ENCODE data around the gene MIPEP. TPM values are rescaled to one million over a fixed set of nuclear protein-coding genes. Genes with fewer than 3 reads are reported as not detected.

Gene MIPEP
- total RNA-seq, 1 donor from 2014 or later, result 14.0 TPM

- no peaks in the 10 kb centered on the region for H3K27me3 Mint-ChIP-seq (ENCODE audit: unreplicated experiment)
- DNase-seq (ENCODE audit: extremely low spot score, unreplicated experiment), result no peak
- TF ChIP-seq, protein P1, sequence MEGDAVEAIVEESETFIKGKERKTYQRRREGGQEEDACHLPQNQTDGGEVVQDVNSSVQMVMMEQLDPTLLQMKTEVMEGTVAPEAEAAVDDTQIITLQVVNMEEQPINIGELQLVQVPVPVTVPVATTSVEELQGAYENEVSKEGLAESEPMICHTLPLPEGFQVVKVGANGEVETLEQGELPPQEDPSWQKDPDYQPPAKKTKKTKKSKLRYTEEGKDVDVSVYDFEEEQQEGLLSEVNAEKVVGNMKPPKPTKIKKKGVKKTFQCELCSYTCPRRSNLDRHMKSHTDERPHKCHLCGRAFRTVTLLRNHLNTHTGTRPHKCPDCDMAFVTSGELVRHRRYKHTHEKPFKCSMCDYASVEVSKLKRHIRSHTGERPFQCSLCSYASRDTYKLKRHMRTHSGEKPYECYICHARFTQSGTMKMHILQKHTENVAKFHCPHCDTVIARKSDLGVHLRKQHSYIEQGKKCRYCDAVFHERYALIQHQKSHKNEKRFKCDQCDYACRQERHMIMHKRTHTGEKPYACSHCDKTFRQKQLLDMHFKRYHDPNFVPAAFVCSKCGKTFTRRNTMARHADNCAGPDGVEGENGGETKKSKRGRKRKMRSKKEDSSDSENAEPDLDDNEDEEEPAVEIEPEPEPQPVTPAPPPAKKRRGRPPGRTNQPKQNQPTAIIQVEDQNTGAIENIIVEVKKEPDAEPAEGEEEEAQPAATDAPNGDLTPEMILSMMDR (IDR thresholded peaks at IDR 0.05), result no peak
- no peak overlapping the region for H3K27ac Mint-ChIP-seq (ENCODE audit: unreplicated experiment)
- no peaks in the 10 kb centered on the region for H3K9me3 Mint-ChIP-seq (ENCODE audit: unreplicated experiment)
- peaks cover 19% of the 10 kb centered on the region for H3K4me1 Mint-ChIP-seq (ENCODE audit: unreplicated experiment)
- no peaks in the 10 kb centered on the region for H3K36me3 Mint-ChIP-seq (ENCODE audit: unreplicated experiment)
- no peak overlapping the region for H3K4me3 Mint-ChIP-seq (ENCODE audit: unreplicated experiment)
Measured at GRCh38 chr13:23696610-23697009, 192.6 kb downstream of the MIPEP start.

- Mint-ChIP-seq H3K36me3 (ENCODE audit: unreplicated experiment) (no peaks in the 10 kb centered on the region), H3K4me3 (ENCODE audit: unreplicated experiment) (no peak overlapping the region), H3K27me3 (ENCODE audit: unreplicated experiment) (no peaks in the 10 kb centered on the region), H3K27ac (ENCODE audit: unreplicated experiment) (no peak overlapping the region), H3K9me3 (ENCODE audit: unreplicated experiment) (no peaks in the 10 kb centered on the region), H3K4me1 (ENCODE audit: unreplicated experiment) (peaks cover 12% of the 10 kb centered on the region)
- DNase-seq (ENCODE audit: extremely low spot score, unreplicated experiment), result no peak
- TF ChIP-seq, protein P1 (IDR thresholded peaks at IDR 0.05), result no peak
Measured at GRCh38 chr13:23695711-23696464, 193.3 kb downstream of the MIPEP start.

DNA sequence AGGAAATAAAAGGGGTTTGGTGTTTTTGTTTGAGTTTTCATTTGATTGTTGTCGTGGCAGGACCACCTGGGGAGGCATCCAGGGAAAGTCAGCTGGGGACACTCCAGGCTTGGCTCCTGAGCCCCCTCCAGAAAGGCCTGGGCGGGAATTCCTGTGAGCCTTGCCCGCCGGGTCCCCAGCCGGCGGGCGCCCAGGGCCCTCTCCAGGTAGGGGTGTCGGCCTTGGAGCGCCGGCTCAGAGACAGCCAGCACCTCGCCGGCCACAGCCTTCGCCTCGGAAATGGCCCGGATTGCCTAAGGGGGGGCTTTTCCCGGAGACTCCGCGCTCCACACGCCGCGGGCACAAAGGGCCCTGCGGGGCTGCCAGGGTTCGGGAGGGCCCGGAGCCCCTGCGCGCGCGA, 194.0 kb downstream of the MIPEP start:
- Mint-ChIP-seq H3K36me3 (ENCODE audit: unreplicated experiment) (no peaks in the 10 kb centered on the region), H3K4me3 (ENCODE audit: unreplicated experiment) (no peak overlapping the region), H3K27ac (ENCODE audit: unreplicated experiment) (no peak overlapping the region), H3K27me3 (ENCODE audit: unreplicated experiment) (no peaks in the 10 kb centered on the region), H3K4me1 (ENCODE audit: unreplicated experiment) (peaks cover 10% of the 10 kb centered on the region), H3K9me3 (ENCODE audit: unreplicated experiment) (no peaks in the 10 kb centered on the region)
- TF ChIP-seq, protein P1 (IDR thresholded peaks at IDR 0.05), result no peak
- no peak for DNase-seq (ENCODE audit: extremely low spot score, unreplicated experiment)

GRCh38 chr13:23692816-23693215, 196.4 kb downstream of the MIPEP start:
- TF ChIP-seq, protein P1 (IDR thresholded peaks at IDR 0.05), result no peak
- peaks cover 10% of the 10 kb centered on the region for H3K4me1 Mint-ChIP-seq (ENCODE audit: unreplicated experiment)
- no peaks in the 10 kb centered on the region for H3K9me3 Mint-ChIP-seq (ENCODE audit: unreplicated experiment)
- H3K36me3 Mint-ChIP-seq (ENCODE audit: unreplicated experiment), result no peaks in the 10 kb centered on the region
- H3K27me3 Mint-ChIP-seq (ENCODE audit: unreplicated experiment), result no peaks in the 10 kb centered on the region
- no peak overlapping the region for H3K27ac Mint-ChIP-seq (ENCODE audit: unreplicated experiment)
- no peak overlapping the region for H3K4me3 Mint-ChIP-seq (ENCODE audit: unreplicated experiment)
- DNase-seq (ENCODE audit: extremely low spot score, unreplicated experiment), result no peak

DNA sequence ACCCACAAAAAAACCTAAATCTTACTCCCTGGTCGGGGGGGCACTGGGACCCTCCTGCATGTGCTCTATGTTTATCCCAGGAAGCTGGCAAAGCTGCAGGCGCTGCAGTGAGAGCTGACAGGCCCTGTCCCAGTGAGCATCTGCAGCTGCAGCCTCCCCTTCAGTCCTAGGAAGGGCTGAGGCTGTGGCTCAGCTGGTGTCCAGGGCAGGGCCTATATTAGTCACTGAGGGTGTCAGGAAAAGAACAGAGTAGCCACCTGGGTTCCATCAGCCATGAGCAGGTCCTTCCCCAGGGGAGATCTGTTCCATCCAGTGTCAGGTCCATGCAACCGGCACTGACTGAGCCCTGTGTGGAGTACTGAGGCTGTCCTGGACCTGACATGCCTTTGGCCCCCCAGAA, 198.5 kb downstream of the MIPEP start:
- Mint-ChIP-seq H3K27me3 (ENCODE audit: unreplicated experiment) (no peaks in the 10 kb centered on the region), H3K9me3 (ENCODE audit: unreplicated experiment) (no peaks in the 10 kb centered on the region), H3K4me1 (ENCODE audit: unreplicated experiment) (peaks cover 4% of the 10 kb centered on the region), H3K36me3 (ENCODE audit: unreplicated experiment) (no peaks in the 10 kb centered on the region), H3K4me3 (ENCODE audit: unreplicated experiment) (no peak overlapping the region), H3K27ac (ENCODE audit: unreplicated experiment) (no peak overlapping the region)
- TF ChIP-seq, protein P1 (IDR thresholded peaks at IDR 0.05), result no peak
- no peak for DNase-seq (ENCODE audit: extremely low spot score, unreplicated experiment)
